ENCODE measurements around the gene CFDP1.

CFDP1 gene

GRCh38 chr16:75479421-75479990 is 46.2 kb upstream of the CFDP1 start:
- no peaks in the 10 kb centered on the region for H3K79me2 ChIP-seq (ENCODE audit: insufficient read depth, low read length)
- no peaks in the 10 kb centered on the region for H4K20me1 ChIP-seq (ENCODE audit: insufficient read depth, low read length)
- no peaks in the 10 kb centered on the region for H3K9me3 ChIP-seq (ENCODE audit: low read length)
- H3K9ac ChIP-seq (ENCODE audit: low read length), result no peak overlapping the region
- TF ChIP-seq CTCF (IDR thresholded peaks at IDR 0.05; ENCODE audit: low read length) (no peak), EZH2 (IDR thresholded peaks at IDR 0.05; ENCODE audit: borderline replicate concordance, low read length) (no peak)
- H3K27ac ChIP-seq (ENCODE audit: low read depth, low read length, poor library complexity, severe bottlenecking), result no peak overlapping the region
- no peaks in the 10 kb centered on the region for H3F3A ChIP-seq (ENCODE audit: insufficient read depth, low read length)
- H3K27me3 ChIP-seq (ENCODE audit: insufficient read depth, low read length), result no peaks in the 10 kb centered on the region
- peaks cover 9% of the 10 kb centered on the region for H3K4me1 ChIP-seq (ENCODE audit: insufficient read depth, low read length, severe bottlenecking)
- no peaks in the 10 kb centered on the region for H3K36me3 ChIP-seq (ENCODE audit: insufficient read depth, low read length)
- H3K9me2 ChIP-seq (ENCODE audit: low read depth, low read length), result no peaks in the 10 kb centered on the region
- H3K4me3 ChIP-seq (ENCODE audit: low read depth, low read length, poor library complexity, severe bottlenecking), result no peak overlapping the region
- no peak overlapping the region for H2AFZ ChIP-seq (ENCODE audit: low read length)
- no peak overlapping the region for H3K4me2 ChIP-seq (ENCODE audit: low read length)

- H2AFZ ChIP-seq (ENCODE audit: low read length), result no peak overlapping the region
- H3K27me3 ChIP-seq (ENCODE audit: insufficient read depth, low read length), result no peaks in the 10 kb centered on the region
- H3K4me1 ChIP-seq (ENCODE audit: insufficient read depth, low read length, severe bottlenecking), result peaks cover 7% of the 10 kb centered on the region
- H3K9ac ChIP-seq (ENCODE audit: low read length), result no peak overlapping the region
- no peaks in the 10 kb centered on the region for H4K20me1 ChIP-seq (ENCODE audit: insufficient read depth, low read length)
- no peaks in the 10 kb centered on the region for H3F3A ChIP-seq (ENCODE audit: insufficient read depth, low read length)
- H3K4me3 ChIP-seq (ENCODE audit: low read depth, low read length, poor library complexity, severe bottlenecking), result no peak overlapping the region
- TF ChIP-seq EZH2 (IDR thresholded peaks at IDR 0.05; ENCODE audit: borderline replicate concordance, low read length), result no peak
- TF ChIP-seq CTCF (IDR thresholded peaks at IDR 0.05; ENCODE audit: low read length), result no peak
- no peak overlapping the region for H3K27ac ChIP-seq (ENCODE audit: low read depth, low read length, poor library complexity, severe bottlenecking)
- H3K9me2 ChIP-seq (ENCODE audit: low read depth, low read length), result no peaks in the 10 kb centered on the region
- no peaks in the 10 kb centered on the region for H3K79me2 ChIP-seq (ENCODE audit: insufficient read depth, low read length)
- no peaks in the 10 kb centered on the region for H3K36me3 ChIP-seq (ENCODE audit: insufficient read depth, low read length)
- no peaks in the 10 kb centered on the region for H3K9me3 ChIP-seq (ENCODE audit: low read length)
- H3K4me2 ChIP-seq (ENCODE audit: low read length), result no peak overlapping the region
These were observed 45.4 kb upstream of the CFDP1 start for GRCh38 chr16:75478480-75479345.

- H3K4me2 ChIP-seq (ENCODE audit: low read length), result no peak overlapping the region
- H3K9me2 ChIP-seq (ENCODE audit: low read depth, low read length), result no peaks in the 10 kb centered on the region
- no peak overlapping the region for H2AFZ ChIP-seq (ENCODE audit: low read length)
- H3K9me3 ChIP-seq (ENCODE audit: low read length), result no peaks in the 10 kb centered on the region
- no peak overlapping the region for H3K27ac ChIP-seq (ENCODE audit: low read depth, low read length, poor library complexity, severe bottlenecking)
- H3K4me1 ChIP-seq (ENCODE audit: insufficient read depth, low read length, severe bottlenecking), result peaks cover 2% of the 10 kb centered on the region
- H3K9ac ChIP-seq (ENCODE audit: low read length), result no peak overlapping the region
- no peaks in the 10 kb centered on the region for H3K36me3 ChIP-seq (ENCODE audit: insufficient read depth, low read length)
- no peaks in the 10 kb centered on the region for H4K20me1 ChIP-seq (ENCODE audit: insufficient read depth, low read length)
- H3K79me2 ChIP-seq (ENCODE audit: insufficient read depth, low read length), result no peaks in the 10 kb centered on the region
- TF ChIP-seq CTCF (IDR thresholded peaks at IDR 0.05; ENCODE audit: low read length) (no peak), EZH2 (IDR thresholded peaks at IDR 0.05; ENCODE audit: borderline replicate concordance, low read length) (no peak)
- no peaks in the 10 kb centered on the region for H3K27me3 ChIP-seq (ENCODE audit: insufficient read depth, low read length)
- H3F3A ChIP-seq (ENCODE audit: insufficient read depth, low read length), result no peaks in the 10 kb centered on the region
- no peak overlapping the region for H3K4me3 ChIP-seq (ENCODE audit: low read depth, low read length, poor library complexity, severe bottlenecking)
These were observed 44.6 kb upstream of the CFDP1 start for GRCh38 chr16:75477680-75478473.

Data from OCI-LY1 (cell line).